A549 (cell line): ENCODE results near the gene TGM4. TPM values are rescaled to one million over a fixed set of nuclear protein-coding genes. Genes with fewer than 3 reads are reported as not detected.

ENCODE experiments used
- ATAC-seq, 2 experiments: fragments of 200-7000 bp in 1 of 2; fragments of >200 bp in 1 of 2; cut with Nextera tagmentation in 1 of 2; cut with Tn5 transposase in 1 of 2; 3 replicates each; pipeline versions ENCODE4 v1.8.0 to v1.9.1; 2018 to 2020; ENCODE audit warnings: mild to moderate bottlenecking in 1 of 2, moderate library complexity in 1 of 2
- CTCF ChIA-PET: fragments of 300-600 bp; sonication (Branson Sonifier 250); formaldehyde crosslinking; extraction: SDS; loops from one replicate; lab custom pipeline; 2021; ENCODE audit warnings: antibody characterized with exemption, inconsistent platforms; lab: Yijun Ruan, JAX
- POLR2A ChIA-PET: fragments of 350-600 bp; formaldehyde crosslinking; extraction: SDS; loops from one replicate; lab custom pipeline; 2021; ENCODE audit warnings: antibody characterized with exemption, inconsistent platforms; lab: Yijun Ruan, JAX
- DNase-seq, 2 experiments: peaks; one replicate each; pipeline versions ENCODE4 v3.0.0 to v3.0.0-alpha.2; 2011 to 2016; ENCODE audit warnings: low read depth in 1 of 2, low spot score in 1 of 2
- FAIRE-seq: peaks from 2 replicates; lab custom pipeline; 2011; peaks lifted over from hg19 to GRCh38; lab: Jason Lieb, UNC
- H3K27ac ChIP-seq, 2 experiments: fragments of >200 bp; sonication (Bioruptor Twin); formaldehyde crosslinking; 3 replicates each; pipeline ENCODE4 v1.5.1; 2016 to 2017
- H3K4me1 ChIP-seq: fragments of >200 bp; sonication (Bioruptor Twin); formaldehyde crosslinking; 3 replicates; pipeline ENCODE4 v1.6.1; 2016
- H3K4me2 ChIP-seq: fragments of >200 bp; sonication (Bioruptor Twin); formaldehyde crosslinking; 3 replicates; pipeline ENCODE4 v1.6.1; 2016
- H3K4me3 ChIP-seq: fragments of >200 bp; sonication (Bioruptor Twin); formaldehyde crosslinking; 3 replicates; pipeline ENCODE4 v1.5.1; 2016
- H3K9me3 ChIP-seq: fragments of >200 bp; sonication (Bioruptor Twin); formaldehyde crosslinking; 3 replicates; pipeline ENCODE4 v1.6.1; 2016
- CBX2 ChIP-seq: fragments of 200-600 bp; sonication (generic); IDR thresholded peaks from 2 replicates; pipeline ENCODE4 v1.6.1; 2016; ENCODE audit warnings: low read depth, mild to moderate bottlenecking, borderline replicate concordance
- CEBPB ChIP-seq, 2 experiments: fragments of >200 bp in 1 of 2; sonication (Bioruptor Twin) in 1 of 2; formaldehyde crosslinking in 1 of 2; IDR thresholded peaks; 2 replicates each; pipeline ENCODE4 v1.6.1; 2012 to 2016
- CHD2 ChIP-seq: fragments of 150-350 bp; IDR thresholded peaks from 2 replicates; pipeline ENCODE4 v1.6.1; 2014; ENCODE audit warnings: low read length; ENCODE audit not compliant: partially characterized antibody
- EHMT2 ChIP-seq: fragments of 200-600 bp; sonication (generic); IDR thresholded peaks from 2 replicates; pipeline ENCODE4 v1.6.1; 2016; ENCODE audit warnings: antibody characterized with exemption, low read depth, mild to moderate bottlenecking, moderate library complexity
- FOSL2 ChIP-seq, 2 experiments: fragments of 450-650 bp in 1 of 2; fragments of >200 bp in 1 of 2; sonication (Bioruptor Twin) in 1 of 2; formaldehyde crosslinking; IDR thresholded peaks; 2 replicates each; pipeline versions ENCODE4 v1.5.0 to v1.6.1; 2016 to 2020; ENCODE audit warnings: mild to moderate bottlenecking in 1 of 2, moderate library complexity in 1 of 2
- FOXS1 ChIP-seq: fragments of 250-450 bp; sonication (Bioruptor Pico); IDR thresholded peaks from 2 replicates; pipeline ENCODE4 v1.5.0; 2020; ENCODE audit warnings: mild to moderate bottlenecking, moderate library complexity
- HOXA7 ChIP-seq: fragments of 250-450 bp; sonication (Bioruptor Pico); IDR thresholded peaks from 2 replicates; pipeline ENCODE4 v1.5.0; 2020; ENCODE audit warnings: mild to moderate bottlenecking, moderate library complexity
- HOXB5 ChIP-seq: fragments of 250-450 bp; sonication (Bioruptor Pico); IDR thresholded peaks from 2 replicates; pipeline ENCODE4 v1.5.0; 2020; ENCODE audit warnings: mild to moderate bottlenecking, moderate library complexity
- JUN ChIP-seq, 2 experiments: fragments of >200 bp; sonication (Bioruptor Twin); formaldehyde crosslinking; IDR thresholded peaks; 2 replicates in 1 of 2; 3 replicates in 1 of 2; pipeline ENCODE4 v1.6.1; 2016 to 2017
- JUNB ChIP-seq: fragments of >200 bp; sonication (Bioruptor Twin); formaldehyde crosslinking; IDR thresholded peaks from 2 replicates; pipeline ENCODE4 v1.6.1; 2016
- KDM5A ChIP-seq: fragments of 200-600 bp; sonication (generic); IDR thresholded peaks from 2 replicates; pipeline ENCODE4 v1.6.1; 2016; ENCODE audit warnings: antibody characterized with exemption, mild to moderate bottlenecking
- MAZ ChIP-seq: fragments of 150-350 bp; IDR thresholded peaks from 2 replicates; pipeline ENCODE4 v1.6.1; 2014; ENCODE audit warnings: antibody characterized with exemption, low read depth, low read length, borderline replicate concordance
- POLR2AphosphoS2 ChIP-seq: conservative IDR thresholded peaks from 2 replicates; pipeline ENCODE4 v1.6.1; 2012; ENCODE audit warnings: low read length, improper control_type of control experiment, inconsistent platforms
- RARB ChIP-seq: fragments of 250-450 bp; sonication (Bioruptor Pico); IDR thresholded peaks from 2 replicates; pipeline ENCODE4 v1.8.0; 2021; ENCODE audit warnings: mild to moderate bottlenecking, moderate library complexity
- RCOR1 ChIP-seq: fragments of 150-350 bp; IDR thresholded peaks from 2 replicates; pipeline ENCODE4 v1.6.1; 2014; ENCODE audit warnings: antibody characterized with exemption, low read length, low read depth
- RNF2 ChIP-seq: fragments of 200-600 bp; sonication (generic); IDR thresholded peaks from 2 replicates; pipeline ENCODE4 v1.6.1; 2016; ENCODE audit warnings: low read depth, mild to moderate bottlenecking, antibody characterized with exemption, moderate library complexity, borderline replicate concordance
- TFCP2L1 ChIP-seq: fragments of 250-450 bp; sonication (Bioruptor Pico); IDR thresholded peaks from 2 replicates; pipeline ENCODE4 v1.5.0; 2021; ENCODE audit warnings: mild to moderate bottlenecking
- TP53 ChIP-seq: fragments of 250-450 bp; sonication (Bioruptor Pico); IDR thresholded peaks from 2 replicates; pipeline ENCODE4 v1.5.0; 2021; ENCODE audit warnings: mild to moderate bottlenecking, moderate library complexity
- ZC3H11A ChIP-seq: fragments of 450-650 bp; IDR thresholded peaks from 2 replicates; pipeline ENCODE4 v1.6.1; 2014; ENCODE audit warnings: antibody characterized with exemption, mild to moderate bottlenecking
- ZSCAN20 ChIP-seq: fragments of 250-450 bp; sonication (Bioruptor Pico); IDR thresholded peaks from 2 replicates; pipeline ENCODE4 v1.8.0; 2022; ENCODE audit warnings: mild to moderate bottlenecking, moderate library complexity
- WGBS: methylation state at CpG from one replicate; pipeline ENCODE4 v1.1.6; 2017; ENCODE audit errors: missing lambda C conversion rate; 5-methylcytosine and 5-hydroxymethylcytosine counted together
- polyA plus RNA-seq, 4 experiments: library from polyadenylated mRNA; depleted of rRNA in 3 of 4; stranded (reverse); fragments of >200 nt; fragmentation: RNase III in 1 of 4; extraction: RNeasy Plus Mini Kit Qiagen cat#74134 plus additional on column Dnase treatment in 1 of 4; gene quantifications; 2 replicates in 3 of 4; 3 replicates in 1 of 4; pipeline ENCODE4 v1.2.3, GENCODE V29; 2011 to 2017
- TF ChIP-seq, protein P1 (sequence below): fragments of 450-650 bp; IDR thresholded peaks from 2 replicates; pipeline ENCODE4 v1.6.1; 2014; ENCODE audit warnings: antibody characterized with exemption
- TF ChIP-seq, protein P2 (sequence below): fragments of 200-600 bp; sonication (generic); IDR thresholded peaks from 2 replicates; pipeline ENCODE4 v1.6.1; 2016; ENCODE audit warnings: antibody characterized with exemption, mild to moderate bottlenecking, moderate library complexity
- TF ChIP-seq, protein P3 (sequence below): fragments of >200 bp; sonication (Bioruptor Twin); formaldehyde crosslinking; IDR thresholded peaks from 2 replicates; pipeline ENCODE4 v1.6.1; 2016
- TF ChIP-seq, protein P4 (sequence below): fragments of >200 bp; sonication (Bioruptor Twin); formaldehyde crosslinking; IDR thresholded peaks from 3 replicates; pipeline ENCODE4 v1.6.1; 2016
- TF ChIP-seq, protein P5 (sequence below): IDR thresholded peaks from 2 replicates; pipeline ENCODE4 v1.6.1; 2012; ENCODE audit warnings: low read depth, borderline replicate concordance

Gene TGM4
- polyA plus RNA-seq, 2 of the 4 experiments (the other 2 are of a cell fraction): 0.01 TPM; not detected in 1

DNA sequence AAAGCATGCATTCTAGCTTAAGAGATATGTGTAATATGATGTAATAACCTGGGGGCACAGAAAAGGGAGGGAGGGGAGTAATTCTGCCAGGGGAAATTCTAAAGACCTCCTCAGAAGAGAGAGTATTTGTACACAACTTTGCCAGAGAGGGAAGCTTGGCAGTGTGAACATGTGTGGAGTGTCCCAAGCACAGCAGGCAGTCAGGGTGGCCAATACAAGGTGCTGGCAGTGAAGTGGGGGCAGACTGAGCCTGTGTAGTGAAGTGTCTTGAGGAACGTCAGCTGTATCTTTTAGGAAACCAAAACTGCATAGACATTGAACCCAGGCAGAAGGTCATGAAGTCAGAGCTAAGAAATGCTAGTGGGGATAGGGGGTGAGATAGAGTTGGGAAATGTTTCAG, 42.4 kb upstream of the TGM4 start:
- H3K4me1 ChIP-seq: no peaks in the 10 kb centered on the region
- 89% methylated on average over 1 of the region's 1 CpG for WGBS
- ATAC-seq (no peak), FAIRE-seq (no peak), DNase-seq (no peak)
- CTCF ChIA-PET: no interaction called here
- H3K27ac ChIP-seq: no peak overlapping the region
- no peak overlapping the region for H3K4me3 ChIP-seq
- POLR2A ChIA-PET: no interaction called here
- no peaks in the 10 kb centered on the region for H3K9me3 ChIP-seq
- H3K4me2 ChIP-seq: no peak overlapping the region
- TF ChIP-seq KDM5A: no peak
- TF ChIP-seq RNF2: no peak
- no peak for TF ChIP-seq HOXB5
- TF ChIP-seq, protein P1, sequence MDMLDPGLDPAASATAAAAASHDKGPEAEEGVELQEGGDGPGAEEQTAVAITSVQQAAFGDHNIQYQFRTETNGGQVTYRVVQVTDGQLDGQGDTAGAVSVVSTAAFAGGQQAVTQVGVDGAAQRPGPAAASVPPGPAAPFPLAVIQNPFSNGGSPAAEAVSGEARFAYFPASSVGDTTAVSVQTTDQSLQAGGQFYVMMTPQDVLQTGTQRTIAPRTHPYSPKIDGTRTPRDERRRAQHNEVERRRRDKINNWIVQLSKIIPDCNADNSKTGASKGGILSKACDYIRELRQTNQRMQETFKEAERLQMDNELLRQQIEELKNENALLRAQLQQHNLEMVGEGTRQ: no peak

DNA sequence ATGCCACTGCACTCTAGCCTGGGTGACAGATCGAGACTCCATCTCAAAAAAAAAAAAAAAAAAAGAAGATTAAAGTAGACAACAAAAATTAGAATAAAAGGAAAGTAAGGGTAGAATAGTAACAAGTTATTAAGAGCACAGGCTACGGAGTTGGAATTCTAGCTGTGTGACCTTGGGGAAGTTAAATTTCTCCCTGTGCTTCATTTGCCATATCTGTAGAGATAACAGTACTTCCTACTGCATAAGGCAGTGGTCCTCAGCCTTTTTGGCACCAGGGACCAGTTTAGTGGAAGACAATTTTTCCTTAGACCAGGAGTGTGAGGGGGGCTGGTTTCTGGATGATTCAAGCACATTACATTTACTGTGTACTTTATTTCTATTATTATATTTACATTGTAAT, 41.4 kb upstream of the TGM4 start:
- Histone ChIP-seq H3K9me3 (no peaks in the 10 kb centered on the region), H3K4me1 (no peaks in the 10 kb centered on the region), H3K4me3 (no peak overlapping the region)
- WGBS: 90% methylated on average over 2 of the region's 2 CpGs
- TF ChIP-seq, protein P1: no peak
- TF ChIP-seq KDM5A (no peak), ZC3H11A (no peak), RARB (CRISPR knock-in tag) (no peak), CBX2 (no peak), JUNB (no peak), FOXS1 (CRISPR knock-in tag) (no peak), HOXA7 (CRISPR knock-in tag) (no peak), RNF2 (no peak), TP53 (CRISPR knock-in tag) (no peak), MAZ (no peak), ZSCAN20 (no peak), JUN (IDR thresholded peaks at IDR 0.05) (no peak), CEBPB (IDR thresholded peaks at IDR 0.05) (no peak), FOSL2 (IDR thresholded peaks at IDR 0.05) (no peak), FOSL2 (CRISPR knock-in tag; IDR thresholded peaks at IDR 0.05) (no peak), TFCP2L1 (CRISPR knock-in tag) (no peak)
- TF ChIP-seq, protein P2, sequence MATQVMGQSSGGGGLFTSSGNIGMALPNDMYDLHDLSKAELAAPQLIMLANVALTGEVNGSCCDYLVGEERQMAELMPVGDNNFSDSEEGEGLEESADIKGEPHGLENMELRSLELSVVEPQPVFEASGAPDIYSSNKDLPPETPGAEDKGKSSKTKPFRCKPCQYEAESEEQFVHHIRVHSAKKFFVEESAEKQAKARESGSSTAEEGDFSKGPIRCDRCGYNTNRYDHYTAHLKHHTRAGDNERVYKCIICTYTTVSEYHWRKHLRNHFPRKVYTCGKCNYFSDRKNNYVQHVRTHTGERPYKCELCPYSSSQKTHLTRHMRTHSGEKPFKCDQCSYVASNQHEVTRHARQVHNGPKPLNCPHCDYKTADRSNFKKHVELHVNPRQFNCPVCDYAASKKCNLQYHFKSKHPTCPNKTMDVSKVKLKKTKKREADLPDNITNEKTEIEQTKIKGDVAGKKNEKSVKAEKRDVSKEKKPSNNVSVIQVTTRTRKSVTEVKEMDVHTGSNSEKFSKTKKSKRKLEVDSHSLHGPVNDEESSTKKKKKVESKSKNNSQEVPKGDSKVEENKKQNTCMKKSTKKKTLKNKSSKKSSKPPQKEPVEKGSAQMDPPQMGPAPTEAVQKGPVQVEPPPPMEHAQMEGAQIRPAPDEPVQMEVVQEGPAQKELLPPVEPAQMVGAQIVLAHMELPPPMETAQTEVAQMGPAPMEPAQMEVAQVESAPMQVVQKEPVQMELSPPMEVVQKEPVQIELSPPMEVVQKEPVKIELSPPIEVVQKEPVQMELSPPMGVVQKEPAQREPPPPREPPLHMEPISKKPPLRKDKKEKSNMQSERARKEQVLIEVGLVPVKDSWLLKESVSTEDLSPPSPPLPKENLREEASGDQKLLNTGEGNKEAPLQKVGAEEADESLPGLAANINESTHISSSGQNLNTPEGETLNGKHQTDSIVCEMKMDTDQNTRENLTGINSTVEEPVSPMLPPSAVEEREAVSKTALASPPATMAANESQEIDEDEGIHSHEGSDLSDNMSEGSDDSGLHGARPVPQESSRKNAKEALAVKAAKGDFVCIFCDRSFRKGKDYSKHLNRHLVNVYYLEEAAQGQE: no peak
- TF ChIP-seq, all 56 proteins: peak for 0
- no peak overlapping the region for H3K27ac ChIP-seq
- ChIA-PET POLR2A (no interaction called here), CTCF (interaction anchor here (0.7 kb wide), 1 partner anchor 18 kb away, joined by 4 read pairs; no protein-coding TSS in a partner anchor)
- no peak for DNase-seq
- FAIRE-seq: no peak
- no peak overlapping the region for H3K4me2 ChIP-seq
- no peak for ATAC-seq

DNA sequence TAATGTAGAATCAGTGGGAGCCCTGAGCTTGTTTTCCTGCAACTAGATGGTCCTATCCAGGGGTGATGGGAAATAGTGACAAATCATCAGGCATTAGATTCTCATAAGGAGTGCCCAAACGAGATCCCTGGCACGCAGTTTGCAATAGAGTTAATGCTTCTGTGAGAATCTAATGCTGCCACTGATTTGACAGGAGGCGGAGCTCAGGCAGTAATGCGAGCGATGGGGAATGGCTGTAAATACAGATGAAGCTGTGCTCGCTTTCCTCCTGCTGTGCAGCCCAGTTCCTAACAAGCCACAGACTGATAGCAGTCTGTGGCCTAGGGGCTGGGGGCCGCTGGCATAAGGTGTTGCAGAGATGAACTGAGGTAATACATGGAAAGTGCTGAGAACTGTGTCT, 41.0 kb upstream of the TGM4 start:
- no peak for ATAC-seq
- 89% methylated on average over 7 of the region's 7 CpGs for WGBS
- Histone ChIP-seq H3K4me3 (no peak overlapping the region), H3K4me2 (no peak overlapping the region), H3K4me1 (no peaks in the 10 kb centered on the region), H3K9me3 (no peaks in the 10 kb centered on the region), H3K27ac (no peak overlapping the region)
- ChIA-PET POLR2A (no interaction called here), CTCF (interaction anchor here (0.7 kb wide), 1 partner anchor 18 kb away, joined by 4 read pairs; no protein-coding TSS in a partner anchor)
- no peak for FAIRE-seq
- DNase-seq: no peak
- TF ChIP-seq TFCP2L1 (CRISPR knock-in tag): no peak
- no peak for TF ChIP-seq RCOR1
- TF ChIP-seq, protein P3, sequence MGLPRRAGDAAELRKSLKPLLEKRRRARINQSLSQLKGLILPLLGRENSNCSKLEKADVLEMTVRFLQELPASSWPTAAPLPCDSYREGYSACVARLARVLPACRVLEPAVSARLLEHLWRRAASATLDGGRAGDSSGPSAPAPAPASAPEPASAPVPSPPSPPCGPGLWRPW: no peak
- no peak for TF ChIP-seq EHMT2
- TF ChIP-seq, protein P4, sequence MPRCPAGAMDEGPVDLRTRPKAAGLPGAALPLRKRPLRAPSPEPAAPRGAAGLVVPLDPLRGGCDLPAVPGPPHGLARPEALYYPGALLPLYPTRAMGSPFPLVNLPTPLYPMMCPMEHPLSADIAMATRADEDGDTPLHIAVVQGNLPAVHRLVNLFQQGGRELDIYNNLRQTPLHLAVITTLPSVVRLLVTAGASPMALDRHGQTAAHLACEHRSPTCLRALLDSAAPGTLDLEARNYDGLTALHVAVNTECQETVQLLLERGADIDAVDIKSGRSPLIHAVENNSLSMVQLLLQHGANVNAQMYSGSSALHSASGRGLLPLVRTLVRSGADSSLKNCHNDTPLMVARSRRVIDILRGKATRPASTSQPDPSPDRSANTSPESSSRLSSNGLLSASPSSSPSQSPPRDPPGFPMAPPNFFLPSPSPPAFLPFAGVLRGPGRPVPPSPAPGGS: no peak
- no peak for TF ChIP-seq POLR2AphosphoS2
- TF ChIP-seq CEBPB (IDR thresholded peaks at IDR 0.05): no peak
- TF ChIP-seq, protein P5, sequence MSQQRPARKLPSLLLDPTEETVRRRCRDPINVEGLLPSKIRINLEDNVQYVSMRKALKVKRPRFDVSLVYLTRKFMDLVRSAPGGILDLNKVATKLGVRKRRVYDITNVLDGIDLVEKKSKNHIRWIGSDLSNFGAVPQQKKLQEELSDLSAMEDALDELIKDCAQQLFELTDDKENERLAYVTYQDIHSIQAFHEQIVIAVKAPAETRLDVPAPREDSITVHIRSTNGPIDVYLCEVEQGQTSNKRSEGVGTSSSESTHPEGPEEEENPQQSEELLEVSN: no peak
- no peak for TF ChIP-seq KDM5A
- no peak for TF ChIP-seq CHD2
